Measurements from ENCODE around the gene DCTN1.

The DCTN1 gene

DNA sequence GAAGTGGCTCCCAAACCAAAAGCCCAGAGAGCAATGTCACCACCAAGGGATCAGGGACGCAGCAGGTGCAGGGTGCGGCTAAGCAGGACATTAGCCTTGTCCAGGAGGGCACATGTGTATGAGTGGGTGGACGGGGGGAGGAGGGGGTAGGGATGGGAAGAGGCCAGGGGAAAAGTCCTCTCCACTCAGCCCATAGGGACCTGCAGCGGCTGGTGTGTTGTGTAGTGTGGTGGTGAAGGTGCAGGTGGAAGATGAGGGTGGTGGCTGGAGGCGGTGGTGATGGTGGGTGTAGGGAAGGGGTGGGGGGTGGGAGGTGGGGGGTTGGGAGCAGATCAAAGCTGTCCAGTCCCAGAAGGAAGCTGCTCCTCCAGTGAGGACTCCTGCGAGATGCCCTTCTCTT is 37.7 kb upstream of the DCTN1 start:
- Mint-ChIP-seq H3K4me1 (peaks cover 23% of the 10 kb centered on the region), H3K9me3 (no peaks in the 10 kb centered on the region)

DNA sequence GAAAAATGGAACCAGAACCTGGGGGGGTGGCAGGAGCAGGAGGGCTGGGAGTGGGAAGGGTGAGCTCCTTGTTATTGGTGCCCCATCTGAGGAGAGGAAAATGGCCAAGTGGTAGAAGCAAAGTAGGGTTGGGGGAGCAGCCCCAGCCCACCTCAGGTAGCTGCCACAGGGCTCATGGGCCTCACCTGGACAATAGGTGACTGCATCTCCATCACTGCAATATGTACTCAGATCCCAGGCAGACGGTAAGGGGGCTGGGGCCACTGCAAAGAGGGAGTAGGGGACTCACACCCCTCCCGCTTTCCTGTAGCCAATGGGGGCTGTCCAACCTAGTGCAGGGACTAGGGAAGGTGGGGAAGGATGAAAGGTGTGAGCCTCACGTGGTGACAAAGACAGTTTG is 37.1 kb upstream of the DCTN1 start:
- Mint-ChIP-seq H3K4me1 (peaks cover 18% of the 10 kb centered on the region), H3K36me3 (peaks cover 13% of the 10 kb centered on the region), H3K9me3 (no peaks in the 10 kb centered on the region), H3K27ac (no peak overlapping the region), H3K4me3 (no peak overlapping the region)
- ATAC-seq (no peak), DNase-seq (ENCODE audit: low spot score in 2 of 2) (no peak)

More for the DNA sequence above, 37.7 kb upstream of the DCTN1 start:
- Mint-ChIP-seq H3K36me3 (peaks cover 19% of the 10 kb centered on the region), H3K27ac (no peak overlapping the region), H3K4me3 (no peak overlapping the region)
- no peak for DNase-seq (ENCODE audit: low spot score in 2 of 2)
- no peak for ATAC-seq

DNA sequence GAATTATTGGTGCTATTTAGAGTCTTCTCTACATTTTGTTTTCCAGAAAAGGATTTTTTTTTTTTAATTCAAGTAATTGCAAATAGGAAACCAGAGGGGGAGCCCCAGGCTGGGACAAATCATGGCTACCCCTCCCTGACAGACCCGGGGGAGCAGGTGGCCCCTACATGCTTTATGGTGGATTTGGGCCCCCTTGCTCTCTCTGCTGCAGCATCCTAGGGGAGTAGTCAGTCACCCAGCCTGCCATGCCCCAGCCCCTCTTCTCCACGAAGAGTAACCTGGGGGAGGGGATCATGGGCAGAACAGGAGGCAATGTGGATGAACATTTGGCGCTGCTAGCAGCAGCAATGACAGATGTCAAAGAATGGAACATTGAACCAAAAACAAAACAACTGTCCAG is 36.7 kb upstream of the DCTN1 start:
- Mint-ChIP-seq H3K36me3 (peaks cover 9% of the 10 kb centered on the region), H3K4me1 (peaks cover 14% of the 10 kb centered on the region), H3K4me3 (no peak overlapping the region), H3K9me3 (no peaks in the 10 kb centered on the region), H3K27ac (no peak overlapping the region)
- no peak for ATAC-seq
- DNase-seq (ENCODE audit: low spot score in 2 of 2) = no peak

- ATAC-seq (no peak), DNase-seq (ENCODE audit: low spot score in 2 of 2) (no peak)
- Mint-ChIP-seq H3K36me3 (peaks cover under 1% of the 10 kb centered on the region), H3K4me3 (peak overlapping the region; percentile 52), H3K27ac (no peak overlapping the region), H3K9me3 (no peaks in the 10 kb centered on the region), H3K4me1 (peaks cover 8% of the 10 kb centered on the region)
Measured at GRCh38 chr2:74415762-74416395, 35.8 kb upstream of the DCTN1 start.

DNA sequence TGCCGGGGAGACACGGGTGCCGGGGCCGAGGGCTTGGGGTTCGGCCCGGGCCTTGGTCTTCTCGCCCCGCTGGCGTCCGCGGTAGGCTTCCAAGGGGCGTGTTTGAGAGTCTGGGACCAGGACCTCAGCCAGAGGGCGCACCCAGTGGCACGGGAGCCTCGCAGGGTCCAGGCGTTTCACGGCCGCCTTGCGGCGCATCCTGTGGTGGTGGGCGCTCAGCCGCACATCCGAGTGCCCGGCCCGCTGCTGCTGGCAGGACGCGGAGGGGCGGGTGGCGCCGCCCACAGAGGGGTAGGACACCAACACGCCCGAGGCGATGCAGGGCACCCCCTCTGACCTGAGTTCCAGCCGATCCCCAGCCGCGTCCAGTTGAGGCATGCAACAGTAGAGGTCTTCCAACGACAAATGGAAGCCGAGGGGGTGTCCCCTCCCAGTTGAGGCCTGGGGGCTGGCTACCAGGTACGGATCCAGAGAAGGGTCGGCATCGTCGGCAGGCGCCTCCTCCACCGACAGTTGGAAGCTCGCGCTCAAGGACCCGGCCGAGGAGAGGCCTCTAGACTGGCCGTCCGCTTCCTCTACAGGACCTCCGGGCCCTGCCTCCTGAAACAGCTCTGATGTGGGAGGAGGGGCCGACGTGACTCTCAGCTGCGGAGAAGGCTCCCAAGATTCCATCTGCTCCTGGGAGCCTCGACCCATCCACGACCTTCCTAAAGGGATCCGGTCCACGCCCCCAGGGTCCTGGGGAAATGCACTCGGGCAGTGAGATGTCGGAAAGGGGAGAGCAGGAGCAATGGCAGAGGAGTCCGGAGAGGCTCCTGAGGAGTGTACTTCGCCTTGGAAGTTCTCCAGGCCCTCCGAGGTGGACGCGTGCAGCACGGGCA is 35.0 kb upstream of the DCTN1 start:
- Mint-ChIP-seq H3K27ac (no peak overlapping the region), H3K4me3 (peak overlapping the region; percentile 52), H3K9me3 (no peaks in the 10 kb centered on the region), H3K36me3 (no peaks in the 10 kb centered on the region), H3K4me1 (peaks cover 1% of the 10 kb centered on the region)
- DNase-seq (ENCODE audit: low spot score in 2 of 2) = no peak
- ATAC-seq = peak; percentile 59

DNA sequence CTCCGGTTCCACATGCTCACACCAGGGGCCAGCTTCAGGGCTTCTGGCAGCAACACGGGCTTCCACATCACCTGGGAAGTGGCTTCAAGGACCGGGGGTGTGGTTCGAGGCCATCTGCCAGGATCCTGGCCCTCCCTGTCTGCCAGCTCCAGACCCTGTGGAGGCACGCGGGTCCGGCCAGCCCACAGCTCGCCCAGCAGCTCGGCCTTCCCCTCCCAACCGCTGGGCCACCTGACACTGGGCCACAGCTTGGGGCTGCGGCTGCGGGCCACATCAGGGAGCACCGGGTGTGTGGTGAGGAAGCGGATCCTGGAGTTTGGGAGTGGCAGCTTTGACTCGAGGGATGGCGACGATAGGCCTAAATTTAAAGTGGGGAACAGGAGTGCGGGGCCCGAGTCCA is 34.3 kb upstream of the DCTN1 start:
- peak overlapping the region; percentile 52 for H3K4me3 Mint-ChIP-seq
- ATAC-seq = no peak
- no peak for DNase-seq (ENCODE audit: low spot score in 2 of 2)
- no peaks in the 10 kb centered on the region for H3K4me1 Mint-ChIP-seq
- no peak overlapping the region for H3K27ac Mint-ChIP-seq
- H3K36me3 Mint-ChIP-seq = no peaks in the 10 kb centered on the region
- no peaks in the 10 kb centered on the region for H3K9me3 Mint-ChIP-seq

GRCh38 chr2:74413001-74413698 is 33.0 kb upstream of the DCTN1 start:
- ATAC-seq = no peak
- Mint-ChIP-seq H3K27ac (peak overlapping the region; percentile 11), H3K36me3 (no peaks in the 10 kb centered on the region), H3K4me3 (no peak overlapping the region), H3K9me3 (no peaks in the 10 kb centered on the region), H3K4me1 (no peaks in the 10 kb centered on the region)
- no peak for DNase-seq (ENCODE audit: low spot score in 2 of 2)

GRCh38 chr2:74407682-74408081 is 27.6 kb upstream of the DCTN1 start:
- Mint-ChIP-seq H3K27ac (no peak overlapping the region), H3K36me3 (no peaks in the 10 kb centered on the region), H3K4me3 (no peak overlapping the region), H3K9me3 (no peaks in the 10 kb centered on the region), H3K4me1 (no peaks in the 10 kb centered on the region)
- ATAC-seq = no peak
- DNase-seq (ENCODE audit: low spot score in 2 of 2) = no peak

GRCh38 chr2:74406035-74406434 is 25.9 kb upstream of the DCTN1 start:
- H3K36me3 Mint-ChIP-seq = no peaks in the 10 kb centered on the region

GRCh38 chr2:74401891-74402290 is 21.8 kb upstream of the DCTN1 start:
- no peaks in the 10 kb centered on the region for H3K36me3 Mint-ChIP-seq
- no peaks in the 10 kb centered on the region for H3K4me1 Mint-ChIP-seq
- no peaks in the 10 kb centered on the region for H3K9me3 Mint-ChIP-seq
- ATAC-seq (no peak), DNase-seq (ENCODE audit: low spot score in 2 of 2) (no peak)
- H3K4me3 Mint-ChIP-seq = no peak overlapping the region
- H3K27ac Mint-ChIP-seq = no peak overlapping the region

More at GRCh38 chr2:74406035-74406434, 25.9 kb upstream of the DCTN1 start:
- ATAC-seq (peak; percentile 67), DNase-seq (ENCODE audit: low spot score in 2 of 2) (no peak)
- no peaks in the 10 kb centered on the region for H3K4me1 Mint-ChIP-seq
- H3K27ac Mint-ChIP-seq = no peak overlapping the region
- H3K9me3 Mint-ChIP-seq = no peaks in the 10 kb centered on the region
- H3K4me3 Mint-ChIP-seq = no peak overlapping the region

GRCh38 chr2:74399785-74400184 is 19.7 kb upstream of the DCTN1 start:
- ATAC-seq (peak; percentile 43), DNase-seq (ENCODE audit: low spot score in 2 of 2) (no peak)
- Mint-ChIP-seq H3K27ac (no peak overlapping the region), H3K4me3 (no peak overlapping the region), H3K4me1 (no peaks in the 10 kb centered on the region), H3K36me3 (no peaks in the 10 kb centered on the region), H3K9me3 (no peaks in the 10 kb centered on the region)

DNA sequence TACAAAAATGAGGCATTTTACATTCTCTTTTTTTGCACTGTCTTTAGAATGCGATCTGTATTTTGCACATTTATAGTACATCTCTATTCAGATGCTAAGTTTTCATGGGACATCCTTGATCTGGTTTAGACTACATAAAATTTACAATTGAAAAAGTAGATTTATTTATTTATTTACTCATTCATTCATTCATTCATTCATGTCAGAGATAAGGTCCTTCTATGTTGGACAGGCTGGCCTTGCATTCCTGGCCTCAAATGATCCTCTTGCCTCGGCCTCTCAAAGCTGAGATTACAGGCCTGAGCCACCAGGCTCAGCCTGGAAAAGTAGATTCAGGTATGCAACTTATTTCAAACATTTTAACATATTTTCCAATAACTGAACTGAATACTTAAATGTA is 16.0 kb upstream of the DCTN1 start:
- no peak overlapping the region for H3K27ac Mint-ChIP-seq
- H3K36me3 Mint-ChIP-seq = no peaks in the 10 kb centered on the region

DNA sequence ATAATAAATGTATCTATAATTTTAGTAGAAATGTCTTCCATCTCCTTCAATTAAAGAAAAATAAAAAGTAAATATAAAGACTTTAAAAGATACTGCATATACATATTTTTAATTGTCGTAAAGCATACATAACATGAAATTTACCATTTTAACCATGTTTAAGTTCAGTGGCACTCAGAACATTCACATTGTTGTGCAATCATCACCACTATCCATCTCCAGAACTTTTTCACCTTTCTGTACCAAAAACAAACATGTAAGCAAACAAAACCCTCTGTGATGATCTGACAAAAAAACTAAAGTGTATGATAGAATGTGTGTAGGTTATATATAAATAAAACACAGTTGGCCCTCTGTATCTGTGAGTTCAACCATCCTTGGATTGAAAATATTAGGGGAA is 13.4 kb upstream of the DCTN1 start:
- ATAC-seq = no peak
- no peak overlapping the region for H3K27ac Mint-ChIP-seq
- H3K4me3 Mint-ChIP-seq = no peak overlapping the region
- H3K4me1 Mint-ChIP-seq = no peaks in the 10 kb centered on the region
- H3K36me3 Mint-ChIP-seq = no peaks in the 10 kb centered on the region
- no peaks in the 10 kb centered on the region for H3K9me3 Mint-ChIP-seq
- DNase-seq (ENCODE audit: low spot score in 2 of 2) = no peak

More for the DNA sequence above, 16.0 kb upstream of the DCTN1 start:
- Mint-ChIP-seq H3K4me3 (no peak overlapping the region), H3K9me3 (no peaks in the 10 kb centered on the region), H3K4me1 (no peaks in the 10 kb centered on the region)
- ATAC-seq (no peak), DNase-seq (ENCODE audit: low spot score in 2 of 2) (no peak)

- H3K36me3 Mint-ChIP-seq = no peaks in the 10 kb centered on the region
- peak overlapping the region; percentile 97 for H3K27ac Mint-ChIP-seq
- no peak for DNase-seq (ENCODE audit: low spot score in 2 of 2)
- H3K4me3 Mint-ChIP-seq = peak overlapping the region; percentile 75
- H3K9me3 Mint-ChIP-seq = no peaks in the 10 kb centered on the region
- no peak for ATAC-seq
- no peaks in the 10 kb centered on the region for H3K4me1 Mint-ChIP-seq
Measured at GRCh38 chr2:74392449-74392743, 12.3 kb upstream of the DCTN1 start.

- peak overlapping the region; percentile 75 for H3K4me3 Mint-ChIP-seq
- DNase-seq (ENCODE audit: low spot score in 2 of 2) (peak; percentile 98 to 99), ATAC-seq (peak; percentile 66)
- no peaks in the 10 kb centered on the region for H3K9me3 Mint-ChIP-seq
- H3K4me1 Mint-ChIP-seq = no peaks in the 10 kb centered on the region
- no peaks in the 10 kb centered on the region for H3K36me3 Mint-ChIP-seq
- H3K27ac Mint-ChIP-seq = peak overlapping the region; percentile 97
Measured at GRCh38 chr2:74391580-74392448, 11.7 kb upstream of the DCTN1 start.
